Spleen (tissue), 11 donors: ENCODE measurements around the gene PTPRE. TPM values are rescaled to one million over a fixed set of nuclear protein-coding genes. Genes with fewer than 3 reads are reported as not detected.
A peak's percentile ranks its signal among the peaks of the same experiment; 100 is the strongest.
"Not testable (repeated sequence)": the region's sequence is repeated elsewhere in the genome, so short reads cannot be mapped to it uniquely, and the experiment has no call there.

Source experiments
- DNase-seq: peaks from one replicate; pipeline ENCODE4 v3.0.0-alpha.2; 2020
- H3K27ac ChIP-seq, 8 donors: fragments of 200-600 bp; sonication (generic) in 7 of 8; 1 replicate in 4 of 8; 2 replicates in 4 of 8; pipeline versions ENCODE4 v1.5.0 to v1.8.0; 2016 to 2021; ENCODE audit warnings: inconsistent platforms in 4 of 8, mild to moderate bottlenecking in 4 of 8, moderate library complexity in 1 of 8
- H3K27me3 ChIP-seq, 7 donors: fragments of 200-600 bp; sonication (generic) in 6 of 7; replicated peaks in 1 of 7; 1 replicate in 4 of 7; 2 replicates in 3 of 7; pipeline versions ENCODE4 v1.5.0 to v1.8.0; 2016 to 2021; ENCODE audit warnings: inconsistent platforms in 3 of 7, mild to moderate bottlenecking in 1 of 7
- H3K36me3 ChIP-seq, 6 donors: fragments of 200-600 bp; sonication (generic) in 5 of 6; 1 replicate in 4 of 6; 2 replicates in 2 of 6; pipeline versions ENCODE4 v1.5.0 to v1.8.0; 2016 to 2021; ENCODE audit warnings: inconsistent platforms in 2 of 6
- H3K4me1 ChIP-seq, 6 donors: fragments of 200-600 bp; sonication (generic) in 5 of 6; 1 replicate in 3 of 6; 2 replicates in 3 of 6; pipeline versions ENCODE4 v1.5.0 to v1.8.0; 2016 to 2021; ENCODE audit warnings: inconsistent platforms in 3 of 6
- H3K4me3 ChIP-seq, 8 donors: fragments of 200-600 bp; sonication (generic) in 7 of 8; 1 replicate in 4 of 8; 2 replicates in 4 of 8; pipeline versions ENCODE4 v1.5.0 to v1.8.0; 2016 to 2021; ENCODE audit warnings: inconsistent platforms in 4 of 8, mild to moderate bottlenecking in 4 of 8, moderate library complexity in 2 of 8
- H3K9me3 ChIP-seq, 8 donors: fragments of 200-600 bp; sonication (generic) in 7 of 8; 1 replicate in 4 of 8; 2 replicates in 4 of 8; pipeline versions ENCODE4 v1.5.0 to v1.8.0; 2016 to 2021; ENCODE audit warnings: inconsistent platforms in 4 of 8
- POLR2A ChIP-seq, 3 donors: fragments of 450-650 bp; IDR thresholded peaks; one replicate each; pipeline ENCODE4 v1.5.1; 2017; ENCODE audit warnings: antibody characterized with exemption in 3 of 3, mild to moderate bottlenecking in 1 of 3
- POLR2AphosphoS5 ChIP-seq, 3 donors: sonication (generic); formaldehyde crosslinking; IDR thresholded peaks; one replicate each; pipeline ENCODE4 v1.5.1; 2017; ENCODE audit warnings: antibody characterized with exemption in 3 of 3
- WGBS, 5 donors: extraction: QIAGEN DNeasy Blood & Tissue Kit in 3 of 5; methylation state at CpG; one replicate each; pipeline versions ENCODE4 v1.1.5 to v1.1.7; 2013 to 2018; 5-methylcytosine and 5-hydroxymethylcytosine counted together
- intact Hi-C: fragments of 100-400 bp; cut with DNase I; formaldehyde crosslinking; loops from one replicate; pipeline ENCODE4 v1.15.0; 2023; ENCODE audit warnings: low total_unique reads
- polyA plus RNA-seq, 3 donors: library from polyadenylated mRNA; stranded (reverse); fragments of 200-250 nt; gene quantifications; one replicate each; pipeline ENCODE4 v1.2.1, GENCODE V29; 2013
- total RNA-seq, 7 donors: library from RNA; depleted of rRNA in 3 of 7; stranded (reverse); fragments of >200 nt in 3 of 7; fragmentation: NEBNext Ultra II Directional in 4 of 7; extraction: Animal tissue kit (Norgen Biotek cat#: 25700) in 4 of 7; gene quantifications; one replicate each; pipeline versions ENCODE4 v1.1.0 to v1.2.1, GENCODE V29; 2016 to 2021
- TF ChIP-seq, protein P1 (sequence below), 11 experiments: fragments of 200-600 bp in 7 of 11; fragments of 450-650 bp in 4 of 11; sonication (generic) in 4 of 11; IDR thresholded peaks in 8 of 11; conservative IDR thresholded peaks in 3 of 11; 1 replicate in 7 of 11; 2 replicates in 4 of 11; pipeline versions ENCODE4 v1.4.0 to v1.8.0; 2016 to 2021; ENCODE audit warnings: antibody characterized with exemption in 11 of 11, inconsistent platforms in 4 of 11, mild to moderate bottlenecking in 1 of 11
- donor health status: healthy with polysubstance abuse.
- donor health status: DM: no; HTN: no; CAD: no; lungs with moderate emphysema.
- donor health status: DM: no; HTN: no; CAD: no.
- donor health status: Bipolar disorder and iron deficiency.
- donor health status: healthy.
- donor health status: DM: no; HTN: no; CAD: no.
- donor health status: DM: yes; HTN: yes; CAD: no.

PTPRE gene
- total and polyA plus RNA-seq, 10 donors = 6.2 to 133 (median 70.2) TPM

DNA sequence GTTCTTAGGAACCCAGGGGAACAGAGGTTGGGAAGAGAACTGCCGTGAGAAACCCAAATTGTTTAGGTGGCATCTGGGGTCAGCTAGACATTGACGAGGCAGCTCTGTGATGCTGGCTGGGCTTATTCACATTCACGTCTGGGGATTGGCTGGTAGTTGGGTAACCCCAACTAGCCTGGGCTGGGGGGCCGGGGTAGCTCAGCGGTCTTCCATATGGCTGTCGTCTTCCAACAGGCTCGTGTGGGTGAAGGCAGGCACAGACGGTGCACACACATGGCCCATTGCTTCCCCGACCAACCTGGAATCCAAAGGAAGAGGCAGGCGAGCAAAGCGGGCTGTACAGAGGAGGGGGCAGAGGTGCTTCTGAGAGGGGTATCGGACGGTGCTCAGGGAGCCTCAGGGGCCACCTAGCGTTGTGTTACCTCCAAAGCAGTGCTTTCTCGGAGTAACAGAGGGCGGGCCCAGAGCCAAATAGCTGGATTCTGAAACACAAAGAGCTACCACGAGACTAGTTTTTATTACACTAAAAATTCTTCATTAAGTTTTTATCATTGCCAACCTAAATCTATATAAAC, 184.8 kb downstream of the PTPRE start:
- intact Hi-C loops = no loop called here
- peaks cover 0 to 16% (median under 1%) of the 10 kb centered on the region in 6 donors for H3K4me1 ChIP-seq
- H3K36me3 ChIP-seq = peaks cover 0 to 6% (median 0%) of the 10 kb centered on the region in 6 donors
- DNase-seq = no peak
- H3K27me3 ChIP-seq = peaks cover 0 to 6% (median 0%) of the 10 kb centered on the region in 7 donors
- no peak overlapping the region for H3K27ac ChIP-seq
- no peak overlapping the region for H3K4me3 ChIP-seq
- WGBS, 5 donors = 83 to 92% (median 87%) methylated on average over 17 of the region's 17 CpGs
- TF ChIP-seq, protein P1, sequence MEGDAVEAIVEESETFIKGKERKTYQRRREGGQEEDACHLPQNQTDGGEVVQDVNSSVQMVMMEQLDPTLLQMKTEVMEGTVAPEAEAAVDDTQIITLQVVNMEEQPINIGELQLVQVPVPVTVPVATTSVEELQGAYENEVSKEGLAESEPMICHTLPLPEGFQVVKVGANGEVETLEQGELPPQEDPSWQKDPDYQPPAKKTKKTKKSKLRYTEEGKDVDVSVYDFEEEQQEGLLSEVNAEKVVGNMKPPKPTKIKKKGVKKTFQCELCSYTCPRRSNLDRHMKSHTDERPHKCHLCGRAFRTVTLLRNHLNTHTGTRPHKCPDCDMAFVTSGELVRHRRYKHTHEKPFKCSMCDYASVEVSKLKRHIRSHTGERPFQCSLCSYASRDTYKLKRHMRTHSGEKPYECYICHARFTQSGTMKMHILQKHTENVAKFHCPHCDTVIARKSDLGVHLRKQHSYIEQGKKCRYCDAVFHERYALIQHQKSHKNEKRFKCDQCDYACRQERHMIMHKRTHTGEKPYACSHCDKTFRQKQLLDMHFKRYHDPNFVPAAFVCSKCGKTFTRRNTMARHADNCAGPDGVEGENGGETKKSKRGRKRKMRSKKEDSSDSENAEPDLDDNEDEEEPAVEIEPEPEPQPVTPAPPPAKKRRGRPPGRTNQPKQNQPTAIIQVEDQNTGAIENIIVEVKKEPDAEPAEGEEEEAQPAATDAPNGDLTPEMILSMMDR (IDR thresholded peaks at IDR 0.05 in 8 of 11, conservative IDR thresholded peaks at IDR 0.05 in 3 of 11) = no peak
- TF ChIP-seq POLR2AphosphoS5 (IDR thresholded peaks at IDR 0.05) = no peak
- TF ChIP-seq POLR2A (IDR thresholded peaks at IDR 0.05) = no peak
- H3K9me3 ChIP-seq = no peaks in the 10 kb centered on the region

DNA sequence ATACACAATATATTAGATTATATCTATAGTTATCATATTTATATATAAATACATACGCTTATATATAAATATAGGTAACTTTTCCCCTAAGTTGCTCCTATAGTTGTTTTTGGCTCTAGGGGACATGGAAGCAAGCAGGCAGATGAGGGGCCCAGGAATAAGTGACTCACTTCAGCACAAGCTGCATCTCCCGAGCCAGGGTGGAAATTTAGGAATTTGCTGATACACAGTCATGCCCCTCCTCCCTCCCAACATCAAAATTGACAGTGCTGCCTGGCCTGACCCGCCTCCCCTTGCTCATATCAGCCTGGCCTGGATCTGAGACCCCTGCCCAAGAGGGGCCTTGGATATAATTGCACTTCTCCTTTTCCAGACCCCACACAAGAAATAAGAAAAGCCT, 185.6 kb downstream of the PTPRE start:
- DNase-seq = no peak
- Histone ChIP-seq H3K27me3 (peaks cover 0 to 6% (median 0%) of the 10 kb centered on the region in 7 donors), H3K4me1 (peaks cover 0 to 19% (median 2%) of the 10 kb centered on the region in 6 donors), H3K36me3 (peaks cover 0 to 14% (median 0%) of the 10 kb centered on the region in 6 donors), H3K27ac (no peak overlapping the region), H3K4me3 (no peak overlapping the region), H3K9me3 (no peaks in the 10 kb centered on the region)
- 76 to 94% (median 92%) methylated on average over 3 of the region's 3 CpGs for WGBS, 5 donors
- intact Hi-C loops = no loop called here
- TF ChIP-seq POLR2A (IDR thresholded peaks at IDR 0.05) = no peak
- TF ChIP-seq, protein P1 (IDR thresholded peaks at IDR 0.05 in 8 of 11, conservative IDR thresholded peaks at IDR 0.05 in 3 of 11) = no peak
- no peak for TF ChIP-seq POLR2AphosphoS5 (IDR thresholded peaks at IDR 0.05)

DNA sequence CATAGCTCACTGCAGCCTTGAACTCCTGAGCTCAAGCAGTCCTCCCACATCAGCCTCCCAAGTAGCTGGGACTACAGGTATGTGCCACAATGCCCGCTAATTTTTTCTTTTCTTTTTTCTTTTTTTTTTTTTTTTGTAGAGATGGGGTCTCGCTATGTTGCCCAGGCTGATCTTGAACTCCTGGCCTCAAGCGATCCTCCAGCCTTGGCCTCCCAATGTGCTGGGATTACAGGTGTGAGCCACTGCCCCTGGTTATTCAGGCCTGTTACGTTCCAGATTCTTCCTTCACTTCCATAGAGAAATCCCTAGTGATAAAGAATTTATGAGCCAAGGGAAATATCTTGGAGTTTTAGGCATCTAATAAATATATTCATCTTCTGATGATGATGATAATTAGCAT, 187.7 kb downstream of the PTPRE start:
- H3K4me1 ChIP-seq = peaks cover 0 to 19% (median 2%) of the 10 kb centered on the region in 6 donors
- H3K9me3 ChIP-seq, H3K27ac ChIP-seq, H3K27me3 ChIP-seq, H3K4me3 ChIP-seq, DNase-seq, intact Hi-C loops: not testable (repeated sequence)
- H3K36me3 ChIP-seq = peaks cover 0 to 35% (median 0%) of the 10 kb centered on the region in 6 donors
- 92 to 100% (median 96%) methylated on average over 4 of the region's 4 CpGs for WGBS, 5 donors

DNA sequence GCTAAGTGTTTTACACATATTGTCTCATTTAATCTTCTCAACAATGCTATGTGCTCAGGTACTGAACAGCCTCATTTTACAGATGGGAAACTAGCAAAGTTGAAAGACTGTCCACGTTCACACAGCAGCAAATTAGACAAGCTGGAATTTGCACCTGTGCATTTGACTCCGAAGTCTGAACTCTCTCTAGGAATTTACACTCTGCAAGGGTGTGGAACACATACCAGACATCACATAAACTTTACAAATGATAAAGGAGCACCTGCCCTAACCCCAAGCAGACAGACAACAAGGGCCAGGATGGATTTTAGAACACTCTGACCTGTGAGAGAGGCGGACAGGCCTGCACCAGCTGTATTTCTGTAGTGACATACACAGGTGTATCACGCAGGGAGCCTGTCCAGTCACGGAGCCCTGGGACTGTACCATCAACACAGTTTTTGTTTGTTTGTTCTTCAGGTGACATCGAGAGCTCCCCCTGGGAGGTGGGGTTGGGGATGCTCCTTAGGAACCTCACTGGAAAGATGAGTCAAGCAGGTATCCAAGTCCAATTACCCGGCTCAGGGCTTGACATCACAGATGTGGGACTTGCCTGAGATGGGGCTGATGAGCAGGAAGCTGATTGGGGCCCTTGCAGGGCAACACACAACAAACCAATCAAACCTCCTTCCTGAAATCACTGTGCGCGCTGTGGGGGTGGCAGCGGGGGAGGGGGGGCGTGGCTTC, 188.3 kb downstream of the PTPRE start:
- no peak for DNase-seq
- Histone ChIP-seq H3K27ac (peak overlapping the region in 2 of 8 donors; percentile 29 to 82), H3K9me3 (no peaks in the 10 kb centered on the region), H3K4me3 (peak overlapping the region in 1 of 8 donors; percentile 48), H3K4me1 (peaks cover 0 to 19% (median 2%) of the 10 kb centered on the region in 6 donors), H3K36me3 (peaks cover 0 to 41% (median 0%) of the 10 kb centered on the region in 6 donors), H3K27me3 (peaks cover 0 to 3% (median 0%) of the 10 kb centered on the region in 7 donors)
- WGBS, 5 donors = 71 to 86% (median 76%) methylated on average over 11 of the region's 11 CpGs
- intact Hi-C loops = no loop called here
- TF ChIP-seq POLR2AphosphoS5 (IDR thresholded peaks at IDR 0.05) (no peak), POLR2A (IDR thresholded peaks at IDR 0.05) (no peak)
- TF ChIP-seq, protein P1 (IDR thresholded peaks at IDR 0.05 in 8 of 11, conservative IDR thresholded peaks at IDR 0.05 in 3 of 11) = no peak
